Measurements from ENCODE around the gene EHMT1. TPM values are rescaled to one million over a fixed set of nuclear protein-coding genes. Genes with fewer than 3 reads are reported as not detected.

EHMT1 gene
- total RNA-seq, 1 donor, result 46.3 TPM

- Histone ChIP-seq H3K27ac (ENCODE audit: low read depth, low read length) (no peak overlapping the region), H4K20me1 (ENCODE audit: insufficient read depth, low read length) (peaks cover 19% of the 10 kb centered on the region), H3K4me1 (ENCODE audit: insufficient read depth, low read length) (no peaks in the 10 kb centered on the region), H3K79me2 (ENCODE audit: insufficient read depth, low read length) (peaks cover 35% of the 10 kb centered on the region), H3K4me3 (ENCODE audit: insufficient read depth, low read length) (no peak overlapping the region), H3K36me3 (ENCODE audit: insufficient read depth, low read length) (peaks cover 17% of the 10 kb centered on the region), H2AFZ (ENCODE audit: low read length) (no peak overlapping the region), H3K4me2 (ENCODE audit: insufficient read depth, low read length) (no peak overlapping the region), H3K27me3 (ENCODE audit: insufficient read depth, low read length) (no peaks in the 10 kb centered on the region), H3K9me3 (ENCODE audit: low read depth, low read length) (no peaks in the 10 kb centered on the region)
- DNase-seq (ENCODE audit: insufficient read length, low spot score, missing footprints), result no peak
- TF ChIP-seq CTCF (IDR thresholded peaks at IDR 0.05; ENCODE audit: extremely low read depth, low read depth, low read length), result no peak
These were observed 99.0 kb downstream of the EHMT1 start for GRCh38 chr9:137717776-137718327.

- DNase-seq (ENCODE audit: insufficient read length, low spot score, missing footprints), result peak; percentile 37
These were observed 100.4 kb downstream of the EHMT1 start for GRCh38 chr9:137719194-137719593.

GRCh38 chr9:137720571-137721110 lies 101.8 kb downstream of the EHMT1 start:
- Histone ChIP-seq H3K4me2 (ENCODE audit: insufficient read depth, low read length) (no peak overlapping the region), H3K4me3 (ENCODE audit: insufficient read depth, low read length) (no peak overlapping the region), H3K4me1 (ENCODE audit: insufficient read depth, low read length) (no peaks in the 10 kb centered on the region), H3K79me2 (ENCODE audit: insufficient read depth, low read length) (peaks cover 38% of the 10 kb centered on the region), H4K20me1 (ENCODE audit: insufficient read depth, low read length) (peaks cover 33% of the 10 kb centered on the region), H3K36me3 (ENCODE audit: insufficient read depth, low read length) (peaks cover 18% of the 10 kb centered on the region), H3K27ac (ENCODE audit: low read depth, low read length) (no peak overlapping the region), H2AFZ (ENCODE audit: low read length) (no peak overlapping the region), H3K27me3 (ENCODE audit: insufficient read depth, low read length) (no peaks in the 10 kb centered on the region), H3K9me3 (ENCODE audit: low read depth, low read length) (no peaks in the 10 kb centered on the region)
- no peak for TF ChIP-seq CTCF (IDR thresholded peaks at IDR 0.05; ENCODE audit: extremely low read depth, low read depth, low read length)
- peak; percentile 72 for DNase-seq (ENCODE audit: insufficient read length, low spot score, missing footprints)

More at GRCh38 chr9:137719194-137719593, 100.4 kb downstream of the EHMT1 start:
- H3K4me1 ChIP-seq (ENCODE audit: insufficient read depth, low read length), result no peaks in the 10 kb centered on the region
- H3K27me3 ChIP-seq (ENCODE audit: insufficient read depth, low read length), result no peaks in the 10 kb centered on the region
- no peak overlapping the region for H3K4me2 ChIP-seq (ENCODE audit: insufficient read depth, low read length)
- no peak overlapping the region for H3K27ac ChIP-seq (ENCODE audit: low read depth, low read length)
- no peaks in the 10 kb centered on the region for H3K9me3 ChIP-seq (ENCODE audit: low read depth, low read length)
- peaks cover 38% of the 10 kb centered on the region for H3K79me2 ChIP-seq (ENCODE audit: insufficient read depth, low read length)
- no peak overlapping the region for H3K4me3 ChIP-seq (ENCODE audit: insufficient read depth, low read length)
- no peak overlapping the region for H2AFZ ChIP-seq (ENCODE audit: low read length)
- H4K20me1 ChIP-seq (ENCODE audit: insufficient read depth, low read length), result peaks cover 20% of the 10 kb centered on the region
- no peak for TF ChIP-seq CTCF (IDR thresholded peaks at IDR 0.05; ENCODE audit: extremely low read depth, low read depth, low read length)
- H3K36me3 ChIP-seq (ENCODE audit: insufficient read depth, low read length), result peaks cover 15% of the 10 kb centered on the region

GRCh38 chr9:137721479-137721878 lies 102.7 kb downstream of the EHMT1 start:
- no peaks in the 10 kb centered on the region for H3K27me3 ChIP-seq (ENCODE audit: insufficient read depth, low read length)
- H3K4me3 ChIP-seq (ENCODE audit: insufficient read depth, low read length), result no peak overlapping the region
- DNase-seq (ENCODE audit: insufficient read length, low spot score, missing footprints), result peak; percentile 21
- TF ChIP-seq CTCF (IDR thresholded peaks at IDR 0.05; ENCODE audit: extremely low read depth, low read depth, low read length), result no peak
- no peak overlapping the region for H2AFZ ChIP-seq (ENCODE audit: low read length)
- peaks cover 42% of the 10 kb centered on the region for H3K79me2 ChIP-seq (ENCODE audit: insufficient read depth, low read length)
- no peak overlapping the region for H3K4me2 ChIP-seq (ENCODE audit: insufficient read depth, low read length)
- no peaks in the 10 kb centered on the region for H3K4me1 ChIP-seq (ENCODE audit: insufficient read depth, low read length)
- H4K20me1 ChIP-seq (ENCODE audit: insufficient read depth, low read length), result peaks cover 39% of the 10 kb centered on the region
- H3K9me3 ChIP-seq (ENCODE audit: low read depth, low read length), result no peaks in the 10 kb centered on the region
- H3K27ac ChIP-seq (ENCODE audit: low read depth, low read length), result peak overlapping the region; percentile 8
- peaks cover 18% of the 10 kb centered on the region for H3K36me3 ChIP-seq (ENCODE audit: insufficient read depth, low read length)
